AG20443 (cell line): ENCODE results near the gene MTX2.
"Not testable (repeated sequence)": the region's sequence is repeated elsewhere in the genome, so short reads cannot be mapped to it uniquely, and the experiment has no call there.

ENCODE experiments used
- DNase-seq: peaks from one replicate; pipeline ENCODE4 v3.0.0; 2012; ENCODE audit warnings: low spot score, mixed read lengths

MTX2 gene

DNA sequence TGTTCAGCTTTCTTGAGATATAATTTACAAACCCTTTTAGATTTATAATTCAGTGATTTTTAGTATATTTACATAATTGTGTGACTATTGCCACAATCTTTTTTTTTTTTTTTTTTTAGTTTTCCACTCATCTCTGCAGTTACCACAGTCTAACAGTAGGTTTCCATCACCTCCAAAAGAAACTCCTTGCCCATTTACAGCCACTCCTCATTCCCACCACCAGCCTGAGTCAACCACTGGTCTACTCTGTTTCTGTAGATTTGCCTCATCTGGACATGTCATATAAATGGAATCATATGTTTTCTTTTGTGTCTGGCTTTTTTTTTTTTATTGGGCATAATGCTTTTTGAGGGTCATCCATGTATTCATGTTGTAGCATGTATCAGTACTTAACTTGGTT lies 16.1 kb downstream of the MTX2 start:
- DNase-seq: peak; percentile 21

DNA sequence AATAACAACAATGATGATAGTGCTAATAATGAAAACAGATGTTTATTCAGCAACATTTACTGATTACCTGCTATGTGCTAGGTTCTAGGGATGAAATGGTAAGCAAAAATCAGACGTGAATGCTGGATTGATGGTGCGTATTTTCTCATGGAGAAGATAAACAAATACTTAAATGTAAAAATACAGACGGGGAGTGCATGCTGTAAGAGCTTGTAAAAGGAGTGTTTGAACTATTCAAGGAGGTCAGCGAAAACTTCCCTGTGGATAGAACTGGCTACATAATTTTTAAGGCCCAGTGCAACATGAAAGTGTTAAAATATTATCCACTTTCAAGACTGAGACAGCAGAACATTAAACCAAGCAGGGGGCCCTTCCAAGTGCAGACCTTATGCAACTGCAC lies 22.1 kb downstream of the MTX2 start:
- DNase-seq: no peak

- DNase-seq: no peak
Measured at GRCh38 chr2:176291809-176292283, 22.6 kb downstream of the MTX2 start.

DNA sequence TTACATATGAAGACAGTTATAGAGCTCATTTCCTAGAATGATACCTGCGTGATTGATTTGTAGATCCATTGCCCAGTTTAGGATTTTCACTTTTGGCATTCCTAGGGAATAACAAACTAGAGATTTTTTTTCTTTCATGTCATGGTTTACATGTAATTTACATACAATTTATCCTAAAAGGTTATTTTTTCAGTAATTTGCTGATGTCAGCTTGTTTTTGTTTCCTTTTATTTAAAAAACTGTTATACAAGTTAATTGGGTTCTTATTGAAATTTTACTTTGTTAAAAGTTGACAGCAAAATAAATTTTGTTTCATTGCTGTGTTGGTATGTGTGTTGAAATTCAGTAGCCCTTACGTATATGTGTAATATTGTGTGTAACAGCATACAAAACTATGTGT lies 23.4 kb downstream of the MTX2 start:
- no peak for DNase-seq

DNA sequence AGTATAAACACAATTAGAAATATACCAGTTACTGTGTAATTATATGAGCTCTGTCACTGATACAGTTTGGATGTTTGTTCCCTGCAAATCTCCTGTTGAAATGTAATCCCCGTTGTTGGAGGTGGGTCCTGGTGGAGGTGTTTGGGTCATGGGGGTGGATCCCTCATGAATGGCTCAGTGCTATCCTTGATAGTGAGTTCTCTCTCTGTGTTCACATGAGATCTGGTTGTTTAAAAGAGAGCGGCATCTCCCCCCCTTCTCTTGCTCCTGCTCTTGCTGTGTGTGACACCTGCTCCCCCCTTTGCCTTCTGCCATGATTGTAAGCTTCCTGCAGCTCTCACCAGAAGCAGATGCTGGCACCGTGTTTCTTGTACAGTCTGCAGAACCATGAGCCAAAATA lies 24.1 kb downstream of the MTX2 start:
- DNase-seq: no peak

- DNase-seq: no peak
Measured at GRCh38 chr2:176297067-176297466, 27.8 kb downstream of the MTX2 start.

DNA sequence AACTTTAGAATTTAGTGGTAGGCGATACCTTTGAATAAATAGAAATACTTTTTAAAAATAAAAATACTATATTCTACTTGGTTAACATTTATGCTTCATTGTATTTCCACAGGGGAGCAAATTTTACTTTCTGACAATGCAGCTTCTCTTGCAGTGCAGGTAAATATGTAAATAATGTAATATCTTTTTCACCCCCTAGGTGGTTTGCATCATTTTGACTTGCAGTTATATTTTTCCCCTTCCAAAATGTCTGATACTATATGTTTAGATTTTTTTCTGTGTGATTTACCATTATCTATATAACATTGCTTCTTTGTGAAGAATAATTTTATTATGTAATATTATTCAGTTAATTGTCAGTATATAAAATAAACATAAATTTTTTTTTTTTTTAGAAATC lies 28.5 kb downstream of the MTX2 start:
- no peak for DNase-seq

DNA sequence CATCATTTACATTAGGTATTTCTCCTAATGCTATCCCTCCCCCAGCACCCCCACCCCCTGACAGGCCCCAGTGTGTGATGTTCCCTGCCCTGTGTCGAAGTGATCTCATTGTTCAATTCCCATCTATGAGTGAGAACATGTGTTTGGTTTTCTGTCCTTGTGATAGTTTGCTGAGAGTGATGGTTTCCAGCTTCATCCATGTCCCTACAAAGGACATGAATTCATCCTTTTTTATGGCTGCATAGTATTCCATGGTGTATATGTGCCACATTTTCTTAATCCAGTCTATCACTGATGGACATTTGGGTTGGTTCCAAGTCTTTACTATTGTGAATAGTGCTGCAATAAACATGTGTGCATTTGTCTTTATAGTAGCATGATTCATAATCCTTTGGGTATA lies 36.8 kb downstream of the MTX2 start:
- DNase-seq: not testable (repeated sequence)

GRCh38 chr2:176317199-176317598 lies 48.0 kb downstream of the MTX2 start:
- no peak for DNase-seq

DNA sequence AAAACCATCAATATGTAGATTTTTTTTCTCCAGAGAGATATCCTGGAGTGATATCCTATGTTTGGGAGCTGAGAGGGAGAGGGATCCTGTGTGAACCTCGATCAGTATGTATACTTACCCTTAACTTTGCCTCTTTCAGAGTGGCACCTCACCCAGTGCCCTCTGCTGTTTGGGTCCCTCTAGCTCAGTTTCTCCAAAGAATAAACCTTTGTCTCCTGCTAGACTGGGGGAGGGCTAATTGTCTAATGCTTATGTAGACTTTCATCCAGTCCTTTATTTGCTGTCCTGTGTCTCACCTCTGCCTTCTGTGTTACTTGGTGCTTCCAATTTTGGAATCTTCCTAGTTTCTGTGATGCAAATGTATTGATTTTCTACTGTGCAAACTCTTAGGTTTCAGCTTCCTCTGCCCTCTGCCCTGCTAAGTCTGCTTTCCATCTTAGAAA lies 48.4 kb downstream of the MTX2 start:
- DNase-seq: no peak

- no peak for DNase-seq
Measured at GRCh38 chr2:176321916-176322315, 52.7 kb downstream of the MTX2 start.

GRCh38 chr2:176324862-176325261 lies 55.6 kb downstream of the MTX2 start:
- no peak for DNase-seq

GRCh38 chr2:176325732-176326131 lies 56.5 kb downstream of the MTX2 start:
- no peak for DNase-seq

- no peak for DNase-seq
Measured at GRCh38 chr2:176328149-176328548, 58.9 kb downstream of the MTX2 start.

- DNase-seq: no peak
Measured at GRCh38 chr2:176330612-176331011, 61.4 kb downstream of the MTX2 start.

DNA sequence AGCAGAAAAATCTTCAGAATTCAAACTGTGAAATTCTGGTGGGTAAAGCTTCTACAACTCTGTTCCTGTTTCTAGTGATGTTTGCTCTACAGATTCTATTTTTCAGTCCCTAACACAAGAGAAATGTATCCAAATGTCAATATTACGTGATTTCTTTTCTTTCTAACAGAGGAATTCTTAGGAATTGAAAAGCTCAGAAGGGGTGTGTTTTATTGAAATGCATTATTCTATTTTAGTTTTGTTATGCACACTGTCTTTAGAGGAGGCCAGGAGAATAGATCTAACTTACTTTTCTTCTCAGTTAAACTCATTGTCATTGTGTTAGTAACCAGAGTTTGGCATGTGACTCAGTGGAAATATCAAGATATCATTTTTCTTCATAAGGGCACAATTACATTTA lies 62.4 kb downstream of the MTX2 start:
- no peak for DNase-seq

GRCh38 chr2:176334729-176335128 lies 65.5 kb downstream of the MTX2 start:
- no peak for DNase-seq

GRCh38 chr2:176338395-176338794 lies 69.2 kb downstream of the MTX2 start:
- DNase-seq: no peak

DNA sequence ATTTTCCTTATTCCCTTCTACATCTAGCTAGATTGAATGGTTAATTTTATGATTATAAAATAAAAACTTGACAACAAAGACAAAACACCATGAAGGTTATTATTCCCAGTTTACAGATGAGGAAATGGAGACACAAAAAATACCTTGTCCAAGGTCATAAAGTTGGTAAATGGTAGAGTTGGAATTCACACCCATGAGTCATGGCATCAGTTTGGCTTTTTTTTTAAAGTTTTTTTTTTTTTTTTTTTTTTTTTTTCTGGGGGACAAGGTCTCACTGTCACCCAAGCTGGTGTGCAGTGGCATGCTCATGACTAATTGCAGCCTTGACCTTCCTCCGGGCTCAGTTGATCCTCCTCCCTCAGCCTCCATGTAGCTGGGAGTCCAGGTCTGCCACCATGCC lies 70.0 kb downstream of the MTX2 start:
- no peak for DNase-seq

DNA sequence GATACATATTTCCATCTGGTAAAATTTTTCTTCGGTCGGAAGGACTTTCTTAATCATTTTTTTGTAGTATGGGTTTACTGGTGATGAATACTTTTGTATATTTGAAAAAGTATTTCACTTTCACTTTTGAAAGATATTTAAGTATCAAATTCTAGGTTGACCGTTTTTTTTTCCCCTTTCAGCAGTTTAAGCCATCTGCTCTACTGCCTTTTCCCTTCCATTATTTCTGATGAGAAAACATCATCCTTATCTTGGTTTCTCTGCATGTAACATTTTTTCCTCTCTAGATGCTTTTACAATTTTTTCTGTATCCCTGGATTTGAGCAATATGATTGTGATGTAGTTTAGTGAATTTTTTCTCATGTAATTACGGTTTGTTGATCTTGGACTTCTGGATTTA lies 87.0 kb downstream of the MTX2 start:
- DNase-seq: no peak

DNA sequence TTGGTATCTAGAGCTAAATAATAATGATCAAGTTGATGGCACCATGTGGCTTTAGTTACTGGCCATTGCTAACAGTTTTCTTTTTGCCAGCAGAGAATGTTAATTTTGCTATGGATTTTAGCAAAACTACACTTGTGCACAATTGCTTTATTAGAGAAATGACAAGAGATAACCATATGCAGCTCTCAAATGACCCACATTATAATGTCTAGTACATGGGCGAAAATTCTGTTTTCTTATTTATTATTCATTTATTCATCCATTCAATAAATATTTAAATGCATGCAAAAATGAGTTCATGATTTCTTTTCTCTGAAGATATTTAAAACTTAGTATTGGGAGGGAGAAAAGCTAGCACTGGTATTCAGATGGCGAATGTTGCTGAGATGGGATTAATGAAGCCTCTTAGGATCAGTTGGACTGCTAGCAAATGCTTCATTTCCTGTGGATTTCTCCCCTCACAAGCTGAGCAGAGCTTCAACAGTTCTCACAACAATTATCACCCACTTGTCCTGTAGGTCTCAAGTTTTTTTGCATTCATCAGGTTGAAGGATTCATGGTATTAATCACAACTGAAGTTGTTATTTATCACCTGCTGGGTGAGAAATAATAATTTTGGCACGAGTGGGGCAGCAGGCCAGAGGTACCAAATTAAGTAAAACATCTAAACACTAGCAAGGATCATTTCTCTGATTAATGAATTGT lies 95.2 kb downstream of the MTX2 start:
- no peak for DNase-seq

- no peak for DNase-seq
Measured at GRCh38 chr2:176368349-176368748, 99.1 kb downstream of the MTX2 start.

DNA sequence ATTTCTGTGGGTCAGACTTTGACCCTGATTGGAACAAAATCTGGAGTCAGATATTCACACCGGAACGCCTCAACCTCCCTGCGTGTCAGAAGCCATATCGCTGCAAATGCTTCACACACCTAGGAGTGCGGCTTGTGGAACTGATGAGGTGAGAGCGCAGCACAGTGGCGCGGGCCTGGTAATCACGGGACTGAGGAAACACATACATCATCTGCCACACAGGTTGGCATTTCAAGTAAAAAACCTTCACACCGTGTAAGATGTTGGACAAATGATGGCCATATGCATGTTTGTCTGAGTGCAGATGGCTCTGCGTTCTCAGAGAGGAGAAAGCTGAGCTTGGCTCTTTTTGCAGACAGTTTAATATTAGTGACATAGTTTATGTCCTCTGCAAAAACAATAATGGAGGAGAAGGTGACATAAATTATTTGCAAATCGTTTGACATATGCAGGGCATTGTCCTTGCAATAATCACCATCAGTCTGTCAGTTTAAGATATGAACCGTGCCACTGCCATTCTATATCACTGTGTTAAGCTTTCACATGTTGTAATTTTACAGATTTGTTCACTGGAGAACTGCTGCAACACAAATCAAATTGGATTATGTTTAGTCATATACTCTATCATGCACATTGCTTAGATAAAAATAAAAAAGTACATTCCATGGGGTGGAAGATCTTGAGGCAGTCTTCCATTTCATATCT lies 101.4 kb downstream of the MTX2 start:
- no peak for DNase-seq

- not testable (repeated sequence) for DNase-seq
Measured at GRCh38 chr2:176373155-176373554, 103.9 kb downstream of the MTX2 start.
